BJ (cell line): Measurements from ENCODE around the gene TMEM165. TPM values are rescaled to one million over a fixed set of nuclear protein-coding genes. Genes with fewer than 3 reads are reported as not detected.

ENCODE experiments used
- CTCF ChIA-PET: fragments of 350-600 bp; formaldehyde crosslinking; extraction: SDS; loops from one replicate; lab custom pipeline; 2021; ENCODE audit warnings: antibody characterized with exemption, inconsistent platforms; lab: Yijun Ruan, JAX
- POLR2A ChIA-PET: fragments of 300-600 bp; sonication (Branson Sonifier 250); formaldehyde crosslinking; extraction: SDS; loops from one replicate; lab custom pipeline; 2021; ENCODE audit warnings: antibody characterized with exemption; lab: Charles Lee
- DNase-seq: peaks from one replicate; pipeline ENCODE4 v3.0.0-alpha.2; 2011; ENCODE audit warnings: low read depth
- H3K27me3 ChIP-seq: 2 replicates; pipeline ENCODE4 v1.6.0; 2011; ENCODE audit warnings: low read length; ENCODE audit not compliant: control insufficient read depth, insufficient read depth
- H3K36me3 ChIP-seq: 2 replicates; pipeline ENCODE4 v1.5.1; 2011; ENCODE audit warnings: low read length; ENCODE audit not compliant: control insufficient read depth, insufficient read depth
- H3K4me3 ChIP-seq: 2 replicates; pipeline ENCODE4 v1.5.1; 2011; ENCODE audit warnings: low read depth, mild to moderate bottlenecking, control low read depth, low read length
- polyA minus RNA-seq: library from RNA; depleted of rRNA, polyadenylated mRNA; stranded (reverse); fragments of >200 nt; gene quantifications from 2 replicates; pipeline ENCODE4 v1.2.3, GENCODE V29; 2011; rRNA and poly(A)+ RNA removed
- polyA plus RNA-seq: library from polyadenylated mRNA; depleted of rRNA; stranded (reverse); fragments of >200 nt; gene quantifications from 2 replicates; pipeline ENCODE4 v1.2.3, GENCODE V29; 2011; rRNA removed
- TF ChIP-seq, protein P1 (sequence below): IDR thresholded peaks from 2 replicates; pipeline ENCODE4 v1.5.1; 2011; ENCODE audit warnings: low read depth, mild to moderate bottlenecking, control low read depth, inconsistent platforms, low read length, moderate library complexity; ENCODE audit not compliant: insufficient read depth

Gene TMEM165, protein sequence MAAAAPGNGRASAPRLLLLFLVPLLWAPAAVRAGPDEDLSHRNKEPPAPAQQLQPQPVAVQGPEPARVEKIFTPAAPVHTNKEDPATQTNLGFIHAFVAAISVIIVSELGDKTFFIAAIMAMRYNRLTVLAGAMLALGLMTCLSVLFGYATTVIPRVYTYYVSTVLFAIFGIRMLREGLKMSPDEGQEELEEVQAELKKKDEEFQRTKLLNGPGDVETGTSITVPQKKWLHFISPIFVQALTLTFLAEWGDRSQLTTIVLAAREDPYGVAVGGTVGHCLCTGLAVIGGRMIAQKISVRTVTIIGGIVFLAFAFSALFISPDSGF
- polyA plus RNA-seq (129 and 152 TPM in 2 replicates), polyA minus RNA-seq (170 and 196 TPM in 2 replicates)

DNA sequence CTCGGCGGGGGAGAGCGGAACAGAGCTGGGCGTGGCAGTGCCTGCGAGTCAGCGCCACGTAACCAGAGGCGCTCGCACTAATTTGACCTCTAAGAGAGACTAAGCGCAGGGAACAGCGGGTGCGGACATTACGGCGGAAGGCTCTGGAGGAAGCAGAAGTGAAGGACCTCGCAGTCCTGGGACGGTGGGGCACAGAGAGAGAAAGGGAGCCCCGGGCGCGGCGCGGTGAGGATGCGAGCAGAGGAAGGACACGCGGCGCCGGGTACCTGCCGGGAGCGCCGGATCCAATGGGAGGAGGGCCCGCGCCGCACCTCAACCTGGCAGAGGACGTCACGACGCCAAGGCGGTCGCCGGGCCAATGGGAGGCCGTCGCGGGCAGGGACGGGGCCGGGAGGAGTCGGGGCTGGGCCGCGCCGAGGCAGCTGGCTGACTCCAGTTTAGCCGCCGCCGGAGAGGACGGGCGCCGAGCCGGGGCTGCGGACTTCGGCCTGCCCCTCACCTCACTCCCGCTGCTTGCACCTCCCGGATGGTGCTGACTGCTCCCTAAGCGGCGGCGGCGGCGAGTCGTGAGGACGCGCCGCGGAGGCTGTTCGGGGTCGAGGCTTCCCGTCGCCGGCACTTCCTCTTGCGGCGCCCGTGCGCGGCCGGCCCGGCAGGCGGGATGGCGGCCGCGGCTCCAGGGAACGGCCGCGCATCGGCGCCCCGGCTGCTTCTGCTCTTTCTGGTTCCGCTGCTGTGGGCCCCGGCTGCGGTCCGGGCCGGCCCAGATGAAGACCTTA, at the start of gene TMEM165:
Gene TMEM165 (plus strand): TSS at position 429 of the 779 bp plus-strand sequence. CDS start 233 bp downstream, at position 662.
- Histone ChIP-seq H3K4me3 (peak within 1 kb of the TSS; percentile 53), H3K36me3 (peaks cover 3% of the 10 kb centered on the region; the same call in 1 of the 2 replicates), H3K27me3 (no peaks in the 10 kb centered on the region)
- DNase-seq, result peak; percentile 32
- ChIA-PET POLR2A (interaction anchor here (0.6 to 1.1 kb wide), 2 partner anchors 50 to 436 kb away, joined by 3 to 5 read pairs; partner anchors contain the start of gene SRD5A3), CTCF (interaction anchor here (0.6 to 1.4 kb wide), 7 partner anchors 10 to 881 kb away, joined by 3 to 6 read pairs (median 3); no protein-coding TSS in a partner anchor)
- TF ChIP-seq, protein P1, sequence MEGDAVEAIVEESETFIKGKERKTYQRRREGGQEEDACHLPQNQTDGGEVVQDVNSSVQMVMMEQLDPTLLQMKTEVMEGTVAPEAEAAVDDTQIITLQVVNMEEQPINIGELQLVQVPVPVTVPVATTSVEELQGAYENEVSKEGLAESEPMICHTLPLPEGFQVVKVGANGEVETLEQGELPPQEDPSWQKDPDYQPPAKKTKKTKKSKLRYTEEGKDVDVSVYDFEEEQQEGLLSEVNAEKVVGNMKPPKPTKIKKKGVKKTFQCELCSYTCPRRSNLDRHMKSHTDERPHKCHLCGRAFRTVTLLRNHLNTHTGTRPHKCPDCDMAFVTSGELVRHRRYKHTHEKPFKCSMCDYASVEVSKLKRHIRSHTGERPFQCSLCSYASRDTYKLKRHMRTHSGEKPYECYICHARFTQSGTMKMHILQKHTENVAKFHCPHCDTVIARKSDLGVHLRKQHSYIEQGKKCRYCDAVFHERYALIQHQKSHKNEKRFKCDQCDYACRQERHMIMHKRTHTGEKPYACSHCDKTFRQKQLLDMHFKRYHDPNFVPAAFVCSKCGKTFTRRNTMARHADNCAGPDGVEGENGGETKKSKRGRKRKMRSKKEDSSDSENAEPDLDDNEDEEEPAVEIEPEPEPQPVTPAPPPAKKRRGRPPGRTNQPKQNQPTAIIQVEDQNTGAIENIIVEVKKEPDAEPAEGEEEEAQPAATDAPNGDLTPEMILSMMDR, result no peak

DNA sequence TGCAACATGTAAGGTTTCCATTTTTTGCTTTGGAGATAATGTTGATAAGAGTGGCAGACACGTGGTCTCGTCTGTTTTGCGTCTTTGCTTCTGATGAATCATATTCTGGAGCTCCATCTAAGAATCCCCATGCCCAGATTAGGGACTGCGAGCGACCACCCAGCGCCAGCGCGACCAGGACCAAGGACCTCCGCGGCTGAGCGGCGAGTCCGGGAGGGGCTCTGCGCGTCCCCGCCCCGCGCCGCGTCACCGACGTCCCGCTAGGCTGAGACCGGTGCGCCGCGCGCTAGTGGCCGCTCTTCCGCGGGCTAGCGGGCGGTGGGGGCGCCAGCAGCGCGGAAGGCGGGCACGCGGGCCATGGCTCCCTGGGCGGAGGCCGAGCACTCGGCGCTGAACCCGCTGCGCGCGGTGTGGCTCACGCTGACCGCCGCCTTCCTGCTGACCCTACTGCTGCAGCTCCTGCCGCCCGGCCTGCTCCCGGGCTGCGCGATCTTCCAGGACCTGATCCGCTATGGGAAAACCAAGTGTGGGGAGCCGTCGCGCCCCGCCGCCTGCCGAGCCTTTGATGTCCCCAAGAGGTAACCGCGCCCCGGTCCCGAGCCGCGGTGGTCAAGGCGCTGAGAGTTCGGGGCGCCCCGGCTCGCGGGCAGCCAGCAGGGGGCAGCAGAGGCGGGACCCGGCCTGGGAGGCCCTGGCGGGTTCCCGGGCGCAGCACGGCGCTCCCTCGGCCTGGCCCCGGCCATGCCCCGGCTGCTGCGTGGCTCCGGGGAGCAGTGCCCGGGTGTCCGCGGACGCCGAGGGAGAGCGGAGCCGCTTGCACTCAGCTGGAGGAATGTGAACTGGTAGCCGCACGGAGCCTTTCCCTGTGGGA, 49.5 kb upstream of the TMEM165 start, which contains the start of gene SRD5A3:
Gene SRD5A3 (plus strand): TSS at position 263 of the 871 bp plus-strand sequence. CDS start 95 bp downstream, at position 358.
- H3K36me3 ChIP-seq, result no peaks in the 10 kb centered on the region
- POLR2A ChIA-PET, result interaction anchor here (0.5 to 0.9 kb wide), 4 partner anchors 23 to 199 kb away, joined by 3 to 5 read pairs (median 4); partner anchors contain the start of gene TMEM165
- peak within 1 kb of the TSS; percentile 74 for H3K4me3 ChIP-seq
- CTCF ChIA-PET, result interaction anchor here (0.5 to 3.9 kb wide), 40 partner anchors 9 to 1027 kb away, joined by 3 to 17 read pairs (median 4); no protein-coding TSS in a partner anchor
- H3K27me3 ChIP-seq, result 0 out of 2 replicates have a peak, but pooled peaks cover 2% of the 10 kb centered on the region
- DNase-seq, result no peak
- TF ChIP-seq, protein P1, result peak; percentile 65

DNA sequence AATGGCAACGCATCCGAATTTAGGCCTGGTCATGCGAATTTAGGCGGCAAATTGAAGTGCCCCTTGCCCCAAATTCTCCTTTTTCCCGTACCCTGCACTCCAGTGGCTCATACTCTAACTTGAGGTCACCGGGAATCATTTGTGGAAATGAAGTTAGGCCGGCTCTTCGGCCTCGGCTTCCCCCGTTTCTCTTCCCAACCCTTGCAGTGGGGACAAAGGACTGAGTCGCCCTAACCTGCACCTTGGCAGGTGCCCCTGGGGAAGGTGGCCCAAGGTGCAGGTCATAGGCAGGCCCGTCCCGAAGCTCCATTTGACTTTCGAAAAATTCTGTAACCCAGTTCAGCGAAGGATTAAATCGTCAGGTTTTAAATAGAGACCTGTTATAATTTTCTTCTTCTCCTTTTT, 48.9 kb upstream of the TMEM165 start:
- CTCF ChIA-PET, result interaction anchor here (0.6 to 3.9 kb wide), 25 partner anchors 9 to 390 kb away, joined by 3 to 17 read pairs (median 4); no protein-coding TSS in a partner anchor

DNA sequence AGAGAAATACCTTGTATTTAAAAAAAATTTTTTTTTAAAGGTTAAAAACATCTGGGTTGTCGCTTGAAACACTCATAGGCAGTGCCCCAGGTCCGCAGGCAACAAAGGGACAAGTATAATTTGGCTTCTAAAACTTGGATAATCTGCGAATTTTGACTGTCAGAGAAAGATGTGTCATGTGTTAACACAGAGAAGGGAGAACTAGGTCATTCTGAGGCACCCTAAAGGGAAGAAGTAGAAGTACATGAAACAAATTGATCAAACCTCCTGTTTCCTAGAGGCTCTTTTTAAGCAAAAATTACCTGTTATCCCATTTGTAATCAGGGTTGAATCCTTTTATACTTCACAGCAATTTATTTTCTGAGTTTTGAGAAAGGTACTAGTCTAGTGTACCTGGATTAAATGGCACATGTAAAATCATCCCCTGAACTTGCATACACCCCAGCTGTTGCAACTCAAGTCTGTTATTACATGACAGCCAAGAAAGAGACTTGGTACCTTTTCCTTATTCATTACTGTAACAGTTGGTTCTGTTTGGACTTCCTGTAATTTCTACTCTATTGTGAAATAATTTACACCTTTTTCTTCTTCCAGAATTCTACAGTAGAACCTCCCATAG, 48.0 kb upstream of the TMEM165 start:
- POLR2A ChIA-PET, result no interaction called here
- H3K27me3 ChIP-seq, result no peaks in the 10 kb centered on the region
- H3K4me3 ChIP-seq, result no peak overlapping the region
- H3K36me3 ChIP-seq, result no peaks in the 10 kb centered on the region
- no peak for DNase-seq
- TF ChIP-seq, protein P1, result no peak
- CTCF ChIA-PET, result interaction anchor here (0.7 to 3.9 kb wide), 13 partner anchors 8 to 207 kb away, joined by 3 to 14 read pairs (median 6); no protein-coding TSS in a partner anchor

More for the DNA sequence above, 48.9 kb upstream of the TMEM165 start:
- TF ChIP-seq, protein P1, result no peak
- H3K4me3 ChIP-seq, result peak overlapping the region; percentile 74
- POLR2A ChIA-PET, result no interaction called here
- no peak for DNase-seq
- 0 out of 2 replicates have a peak, but pooled peaks cover under 1% of the 10 kb centered on the region for H3K27me3 ChIP-seq
- H3K36me3 ChIP-seq, result no peaks in the 10 kb centered on the region
